GM23248 (cell line): ENCODE results near the gene CLDN1. TPM values are rescaled to one million over a fixed set of nuclear protein-coding genes. Genes with fewer than 3 reads are reported as not detected.

Experiments
- DNase-seq: peaks from one replicate; pipeline ENCODE4 v3.0.0-alpha.2; 2015
- H2AFZ ChIP-seq: fragments of 200-600 bp; sonication (generic); 2 replicates; pipeline ENCODE4 v1.6.1; 2016; ENCODE audit warnings: antibody characterized with exemption
- H3F3A ChIP-seq: fragments of 200-600 bp; sonication (generic); 2 replicates; pipeline ENCODE4 v1.6.1; 2016; ENCODE audit warnings: mild to moderate bottlenecking, antibody characterized with exemption, mixed run types; ENCODE audit not compliant: insufficient read depth
- H3K27ac ChIP-seq: fragments of 200-600 bp; sonication (generic); 2 replicates; pipeline ENCODE4 v1.5.1; 2016; ENCODE audit warnings: mild to moderate bottlenecking
- H3K27me3 ChIP-seq: fragments of 200-600 bp; sonication (generic); replicated peaks from 2 replicates; pipeline ENCODE4 v1.6.1; 2016; ENCODE audit warnings: mild to moderate bottlenecking; ENCODE audit not compliant: insufficient read depth
- H3K36me3 ChIP-seq: fragments of 200-600 bp; sonication (generic); 2 replicates; pipeline ENCODE4 v1.6.1; 2016; ENCODE audit warnings: low read depth, mild to moderate bottlenecking
- H3K4me1 ChIP-seq: fragments of 200-600 bp; sonication (generic); 2 replicates; pipeline ENCODE4 v1.6.1; 2016; ENCODE audit warnings: mild to moderate bottlenecking; ENCODE audit not compliant: insufficient read depth
- H3K4me2 ChIP-seq: fragments of 200-600 bp; sonication (generic); one replicate; pipeline ENCODE4 v1.6.1; 2016; ENCODE audit warnings: mild to moderate bottlenecking; ENCODE audit not compliant: unreplicated experiment
- H3K4me3 ChIP-seq: fragments of 200-600 bp; sonication (generic); 2 replicates; pipeline ENCODE4 v1.5.1; 2016; ENCODE audit warnings: mild to moderate bottlenecking
- H3K79me2 ChIP-seq: fragments of 200-600 bp; sonication (generic); 2 replicates; pipeline ENCODE4 v1.6.1; 2016; ENCODE audit warnings: mild to moderate bottlenecking; ENCODE audit not compliant: insufficient read depth
- H3K9ac ChIP-seq: fragments of 200-600 bp; sonication (generic); 2 replicates; pipeline ENCODE4 v1.6.1; 2016; ENCODE audit warnings: mild to moderate bottlenecking
- H3K9me2 ChIP-seq: fragments of 200-600 bp; sonication (generic); 2 replicates; pipeline ENCODE4 v1.6.1; 2016; ENCODE audit warnings: mixed run types, mild to moderate bottlenecking, moderate library complexity; ENCODE audit not compliant: insufficient read depth
- H3K9me3 ChIP-seq: fragments of 200-600 bp; sonication (generic); one replicate; pipeline ENCODE4 v1.6.1; 2017; ENCODE audit warnings: low read depth
- H4K20me1 ChIP-seq: fragments of 200-600 bp; sonication (generic); 2 replicates; pipeline ENCODE4 v1.6.0; 2016; ENCODE audit not compliant: insufficient read depth
- EZH2 ChIP-seq: fragments of 200-600 bp; sonication (generic); IDR thresholded peaks from 2 replicates; pipeline ENCODE4 v1.6.1; 2018; ENCODE audit warnings: antibody characterized with exemption, mild to moderate bottlenecking; ENCODE audit not compliant: insufficient read depth, poor library complexity, severe bottlenecking
- EZH2phosphoT487 ChIP-seq: fragments of 200-600 bp; sonication (generic); IDR thresholded peaks from 2 replicates; pipeline ENCODE4 v1.6.1; 2018; ENCODE audit warnings: antibody characterized with exemption, moderate library complexity, mild to moderate bottlenecking, low read depth; ENCODE audit not compliant: insufficient read depth
- WGBS, 2 experiments: methylation state at CpG; one replicate each; pipeline ENCODE4 v1.1.6; 2015 to 2017; ENCODE audit warnings: low lambda C conversion rate in 2 of 2, low coverage in 1 of 2; ENCODE audit errors: missing lambda C conversion rate in 2 of 2; 5-methylcytosine and 5-hydroxymethylcytosine counted together
- in situ Hi-C: fragments of 300-500 bp; cut with MboI; formaldehyde crosslinking; loops from 2 replicates; pipeline ENCODE4 v1.15.0; 2020
- polyA plus RNA-seq: library from polyadenylated mRNA; unstranded; fragments of >200 nt; fragmentation: Nextera tagmentation; extraction: Ambion mirVana; gene quantifications from 2 replicates; pipeline ENCODE4 v1.2.1, GENCODE V29; 2016
- total RNA-seq: library from RNA; depleted of rRNA; stranded (reverse); fragments of >200 nt; shearing (Covaris generic); gene quantifications from 2 replicates; pipeline ENCODE4 v1.2.3, GENCODE V29; 2014

CLDN1 gene
- total and polyA plus RNA-seq, 2 experiments from 2014 or later: 0.19 to 0.32 TPM

DNA sequence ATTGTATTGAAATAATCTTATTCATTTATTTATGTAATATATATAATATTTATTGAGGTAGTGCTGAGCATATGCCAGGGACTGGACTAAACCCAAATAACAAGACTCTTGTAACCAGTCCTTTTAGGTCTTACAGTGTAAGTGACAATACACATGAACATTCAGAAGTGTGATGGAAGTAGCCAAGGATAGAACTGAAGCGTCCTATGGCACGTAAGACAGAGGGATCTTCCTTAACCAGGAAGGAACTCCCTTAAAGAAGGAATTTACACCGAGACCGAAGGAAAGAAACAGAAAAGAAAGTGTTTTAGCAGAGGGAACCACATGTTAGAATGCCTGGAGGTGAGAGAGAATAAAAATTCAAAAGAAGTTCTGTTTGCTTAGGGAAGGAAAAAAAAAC lies 23.6 kb upstream of the CLDN1 start:
- TF ChIP-seq EZH2phosphoT487: no peak
- TF ChIP-seq EZH2: no peak
- Histone ChIP-seq H3K9me3 (no peaks in the 10 kb centered on the region), H3K27ac (peak overlapping the region; percentile 89), H3K4me3 (peak overlapping the region; percentile 55; the same call in 1 of the 2 replicates), H3K79me2 (no peaks in the 10 kb centered on the region), H3F3A (peaks cover 9% of the 10 kb centered on the region), H3K4me2 (peak overlapping the region; percentile 78), H3K9ac (peak overlapping the region; percentile 74), H3K9me2 (no peaks in the 10 kb centered on the region), H3K27me3 (no peaks in the 10 kb centered on the region), H2AFZ (peak overlapping the region; percentile 65), H3K4me1 (peaks cover 21% of the 10 kb centered on the region), H4K20me1 (no peaks in the 10 kb centered on the region), H3K36me3 (no peaks in the 10 kb centered on the region)
- in situ Hi-C loops: no loop called here
- WGBS, 2 experiments: 60 to 61% methylated on average over 4 of the region's 4 CpGs
- DNase-seq: no peak

DNA sequence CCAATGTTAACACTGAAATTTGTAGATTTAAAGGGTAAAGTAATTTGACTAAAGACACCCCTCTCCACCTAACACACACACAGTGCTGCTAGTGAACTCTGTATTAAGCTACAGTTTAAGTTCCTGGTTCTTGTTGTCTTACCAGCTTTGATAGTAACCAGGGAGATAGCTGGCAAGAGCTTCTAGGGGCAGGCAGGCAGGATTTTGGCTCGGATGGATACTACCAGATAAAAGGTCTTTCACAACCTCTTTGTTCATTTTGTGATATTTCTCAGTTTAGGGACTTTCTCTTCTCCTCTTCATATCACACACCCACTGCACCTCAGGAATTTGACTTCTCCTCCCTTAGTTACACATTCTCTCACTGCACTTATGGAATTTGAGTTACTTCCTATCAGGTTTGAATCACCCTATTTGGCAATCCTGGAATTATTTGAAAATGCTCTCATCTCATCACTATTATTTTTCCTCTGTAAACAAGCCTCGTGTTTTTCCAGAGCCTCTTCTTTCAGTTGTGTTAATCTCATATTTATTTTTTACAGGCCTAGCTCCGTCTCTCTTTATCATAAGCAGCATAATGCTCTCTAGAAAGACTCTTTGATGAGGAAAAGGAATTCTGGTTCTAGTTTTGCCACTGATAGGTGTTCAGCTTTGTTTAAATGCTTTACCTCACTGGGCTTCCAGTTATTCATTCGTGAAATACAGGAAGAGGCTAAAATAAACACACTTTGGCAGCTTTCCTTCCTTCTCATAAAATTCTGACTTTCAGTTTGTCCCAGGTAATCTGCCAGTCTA lies 23.0 kb upstream of the CLDN1 start:
- Histone ChIP-seq H3K9me2 (no peaks in the 10 kb centered on the region), H3K9me3 (no peaks in the 10 kb centered on the region), H3K27me3 (no peaks in the 10 kb centered on the region), H3K36me3 (no peaks in the 10 kb centered on the region), H2AFZ (peak overlapping the region; percentile 78), H3F3A (peaks cover 9% of the 10 kb centered on the region), H3K4me2 (peak overlapping the region; percentile 78), H3K4me1 (peaks cover 23% of the 10 kb centered on the region), H4K20me1 (no peaks in the 10 kb centered on the region), H3K79me2 (no peaks in the 10 kb centered on the region), H3K9ac (peak overlapping the region; percentile 74), H3K4me3 (peak overlapping the region; percentile 55), H3K27ac (peak overlapping the region; percentile 89)
- 3 to 5% methylated on average over 4 of the region's 4 CpGs for WGBS, 2 experiments
- in situ Hi-C loops: no loop called here
- TF ChIP-seq EZH2 (no peak), EZH2phosphoT487 (no peak)
- DNase-seq: peak; percentile 90

DNA sequence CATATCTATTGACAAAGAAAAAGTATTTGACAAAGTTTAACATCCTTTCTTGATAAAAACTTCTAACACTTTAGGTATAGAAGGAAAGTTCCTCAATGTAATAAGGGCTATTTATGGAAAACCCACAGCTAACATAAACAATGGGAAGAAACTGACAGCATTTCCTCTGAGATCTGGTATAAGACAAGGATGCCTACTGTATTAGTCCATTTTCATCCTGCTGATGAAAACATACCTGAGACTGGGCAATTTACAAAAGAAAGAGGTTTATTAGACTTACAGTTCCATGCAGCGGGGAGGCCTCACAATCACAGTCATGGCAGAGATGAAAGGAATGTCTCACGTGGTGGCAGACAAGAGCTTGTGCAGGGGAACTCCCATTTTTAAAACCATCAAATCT lies 17.8 kb upstream of the CLDN1 start:
- Histone ChIP-seq H3K4me2 (peak overlapping the region; percentile 14), H2AFZ (no peak overlapping the region), H3K4me1 (peaks cover 30% of the 10 kb centered on the region), H3K9ac (no peak overlapping the region), H3K9me3 (no peaks in the 10 kb centered on the region), H3K79me2 (no peaks in the 10 kb centered on the region), H3K9me2 (no peaks in the 10 kb centered on the region), H3F3A (peaks cover 28% of the 10 kb centered on the region), H4K20me1 (no peaks in the 10 kb centered on the region), H3K27me3 (no peaks in the 10 kb centered on the region), H3K4me3 (no peak overlapping the region), H3K36me3 (no peaks in the 10 kb centered on the region), H3K27ac (no peak overlapping the region)
- no peak for TF ChIP-seq EZH2
- no peak for DNase-seq
- WGBS, 2 experiments: 84 to 90% methylated on average over 2 of the region's 2 CpGs
- in situ Hi-C loops: no loop called here

DNA sequence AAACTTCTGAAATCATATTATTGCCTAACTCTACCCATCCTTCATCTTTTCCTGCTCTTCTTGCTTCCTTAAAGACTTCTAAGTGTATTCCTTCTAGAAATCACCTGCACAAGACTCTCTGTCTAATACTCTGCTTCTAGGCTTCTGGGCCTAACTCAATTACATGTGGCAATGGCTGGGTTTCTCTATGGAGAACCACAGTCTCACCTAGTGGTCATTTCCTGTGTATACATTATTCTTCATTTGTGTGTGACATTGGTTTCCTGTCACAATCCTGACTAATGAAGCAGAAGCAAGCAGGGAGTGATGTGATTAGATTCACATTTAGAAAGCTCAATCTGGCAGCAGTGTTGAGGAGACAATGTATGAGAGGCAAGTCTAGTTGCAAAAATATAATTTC lies 16.9 kb upstream of the CLDN1 start:
- no peaks in the 10 kb centered on the region for H3K9me3 ChIP-seq
- H3K36me3 ChIP-seq: no peaks in the 10 kb centered on the region
- no peaks in the 10 kb centered on the region for H3K79me2 ChIP-seq
- no peaks in the 10 kb centered on the region for H4K20me1 ChIP-seq
- H3K27me3 ChIP-seq: no peaks in the 10 kb centered on the region
- peak; percentile 72 for DNase-seq
- H2AFZ ChIP-seq: peak overlapping the region; percentile 55; the same call in 1 of the 2 replicates
- no peaks in the 10 kb centered on the region for H3K9me2 ChIP-seq
- peak overlapping the region; percentile 45 for H3K27ac ChIP-seq
- H3F3A ChIP-seq: peaks cover 22% of the 10 kb centered on the region
- peaks cover 24% of the 10 kb centered on the region for H3K4me1 ChIP-seq
- peak overlapping the region; percentile 8 for H3K4me2 ChIP-seq
- H3K4me3 ChIP-seq: no peak overlapping the region
- H3K9ac ChIP-seq: peak overlapping the region; percentile 10
- in situ Hi-C loops: no loop called here
- TF ChIP-seq EZH2: no peak
- TF ChIP-seq EZH2phosphoT487: no peak
